Measurements from ENCODE around the gene MRPS27.

Gene MRPS27

DNA sequence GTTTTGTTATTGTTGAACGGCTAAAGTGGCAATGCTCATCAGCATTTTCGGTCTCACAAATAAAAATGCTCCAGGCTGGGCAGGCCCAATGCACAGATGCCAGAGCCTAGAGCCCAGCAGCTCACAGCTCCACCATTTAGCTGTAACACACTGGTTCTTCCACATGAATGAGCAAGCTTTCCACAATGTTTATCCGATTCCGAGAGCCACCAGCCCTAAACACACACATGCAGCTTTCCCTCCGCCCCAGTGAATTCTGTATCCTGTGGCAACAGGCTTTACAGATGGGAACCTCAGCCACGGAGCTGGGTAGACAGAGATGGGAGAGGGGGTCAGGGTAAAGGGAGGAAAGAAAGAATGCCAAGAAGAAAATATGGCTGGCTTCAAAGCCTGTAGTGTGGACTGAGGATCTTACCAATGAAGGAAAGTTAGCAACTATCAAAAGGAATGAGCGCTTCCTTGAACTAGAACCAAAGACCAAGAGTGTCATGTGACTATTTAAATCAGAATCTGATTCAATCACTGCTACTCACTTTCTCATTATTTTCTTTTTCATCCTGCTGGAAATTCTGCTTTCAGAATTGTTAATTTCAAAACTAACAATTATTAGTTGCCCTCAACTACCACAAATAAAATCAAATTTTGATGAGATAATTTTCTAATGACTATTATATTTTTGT, 77.1 kb downstream of the MRPS27 start:
- TF ChIP-seq POLR2AphosphoS5 (IDR thresholded peaks at IDR 0.05; ENCODE audit: low read depth, low read length) (no peak), SIN3A (IDR thresholded peaks at IDR 0.05; ENCODE audit: borderline replicate concordance, insufficient read depth, low read length) (no peak), TAF1 (IDR thresholded peaks at IDR 0.05; ENCODE audit: borderline replicate concordance, insufficient read depth, low read length) (no peak), FOXP2 (optimal IDR thresholded peaks at IDR 0.05; ENCODE audit: borderline replicate concordance, extremely low read depth, extremely low read length, insufficient read depth) (no peak)
- TF ChIP-seq, protein P1, sequence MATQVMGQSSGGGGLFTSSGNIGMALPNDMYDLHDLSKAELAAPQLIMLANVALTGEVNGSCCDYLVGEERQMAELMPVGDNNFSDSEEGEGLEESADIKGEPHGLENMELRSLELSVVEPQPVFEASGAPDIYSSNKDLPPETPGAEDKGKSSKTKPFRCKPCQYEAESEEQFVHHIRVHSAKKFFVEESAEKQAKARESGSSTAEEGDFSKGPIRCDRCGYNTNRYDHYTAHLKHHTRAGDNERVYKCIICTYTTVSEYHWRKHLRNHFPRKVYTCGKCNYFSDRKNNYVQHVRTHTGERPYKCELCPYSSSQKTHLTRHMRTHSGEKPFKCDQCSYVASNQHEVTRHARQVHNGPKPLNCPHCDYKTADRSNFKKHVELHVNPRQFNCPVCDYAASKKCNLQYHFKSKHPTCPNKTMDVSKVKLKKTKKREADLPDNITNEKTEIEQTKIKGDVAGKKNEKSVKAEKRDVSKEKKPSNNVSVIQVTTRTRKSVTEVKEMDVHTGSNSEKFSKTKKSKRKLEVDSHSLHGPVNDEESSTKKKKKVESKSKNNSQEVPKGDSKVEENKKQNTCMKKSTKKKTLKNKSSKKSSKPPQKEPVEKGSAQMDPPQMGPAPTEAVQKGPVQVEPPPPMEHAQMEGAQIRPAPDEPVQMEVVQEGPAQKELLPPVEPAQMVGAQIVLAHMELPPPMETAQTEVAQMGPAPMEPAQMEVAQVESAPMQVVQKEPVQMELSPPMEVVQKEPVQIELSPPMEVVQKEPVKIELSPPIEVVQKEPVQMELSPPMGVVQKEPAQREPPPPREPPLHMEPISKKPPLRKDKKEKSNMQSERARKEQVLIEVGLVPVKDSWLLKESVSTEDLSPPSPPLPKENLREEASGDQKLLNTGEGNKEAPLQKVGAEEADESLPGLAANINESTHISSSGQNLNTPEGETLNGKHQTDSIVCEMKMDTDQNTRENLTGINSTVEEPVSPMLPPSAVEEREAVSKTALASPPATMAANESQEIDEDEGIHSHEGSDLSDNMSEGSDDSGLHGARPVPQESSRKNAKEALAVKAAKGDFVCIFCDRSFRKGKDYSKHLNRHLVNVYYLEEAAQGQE (IDR thresholded peaks at IDR 0.05; ENCODE audit: insufficient read depth in 1 of 2, low read depth in 2 of 2, low read length in 2 of 2): no peak

DNA sequence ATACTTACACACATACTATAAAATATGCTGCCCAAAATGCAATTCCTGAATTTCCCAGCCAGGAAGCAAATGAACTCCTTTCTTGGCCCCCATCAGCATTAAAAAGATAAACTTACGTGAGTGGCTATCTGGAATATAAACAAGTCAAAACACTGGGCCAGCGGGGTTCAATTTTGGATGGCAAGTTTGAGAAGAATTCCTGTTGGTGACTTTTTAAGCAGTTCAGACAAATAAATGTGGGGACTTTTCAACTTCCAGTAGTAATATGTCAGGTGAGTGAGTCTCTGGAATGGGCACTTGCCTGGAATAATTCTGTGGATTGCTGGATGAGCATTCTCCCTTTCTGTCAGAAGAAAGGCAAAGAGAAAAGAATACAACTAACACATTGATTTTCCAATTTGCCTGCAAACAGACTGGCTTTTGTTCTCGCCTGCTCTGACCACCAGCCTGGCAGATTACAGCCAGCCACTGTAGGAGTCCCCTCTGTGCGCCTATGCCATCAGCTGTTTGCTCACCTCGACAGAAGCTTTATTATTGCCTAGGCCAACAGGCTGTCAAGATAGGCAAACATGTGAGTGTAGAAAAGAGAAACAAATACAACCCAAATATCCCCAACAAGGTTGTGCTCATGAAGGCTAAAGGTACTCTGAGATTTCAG, 78.6 kb downstream of the MRPS27 start:
- TF ChIP-seq, protein P1 (IDR thresholded peaks at IDR 0.05; ENCODE audit: insufficient read depth in 1 of 2, low read depth in 2 of 2, low read length in 2 of 2): no peak
- no peak for TF ChIP-seq TAF1 (IDR thresholded peaks at IDR 0.05; ENCODE audit: borderline replicate concordance, insufficient read depth, low read length)
- TF ChIP-seq FOXP2 (optimal IDR thresholded peaks at IDR 0.05; ENCODE audit: borderline replicate concordance, extremely low read depth, extremely low read length, insufficient read depth): no peak
- no peak for TF ChIP-seq SIN3A (IDR thresholded peaks at IDR 0.05; ENCODE audit: borderline replicate concordance, insufficient read depth, low read length)
- no peak for TF ChIP-seq POLR2AphosphoS5 (IDR thresholded peaks at IDR 0.05; ENCODE audit: low read depth, low read length)

DNA sequence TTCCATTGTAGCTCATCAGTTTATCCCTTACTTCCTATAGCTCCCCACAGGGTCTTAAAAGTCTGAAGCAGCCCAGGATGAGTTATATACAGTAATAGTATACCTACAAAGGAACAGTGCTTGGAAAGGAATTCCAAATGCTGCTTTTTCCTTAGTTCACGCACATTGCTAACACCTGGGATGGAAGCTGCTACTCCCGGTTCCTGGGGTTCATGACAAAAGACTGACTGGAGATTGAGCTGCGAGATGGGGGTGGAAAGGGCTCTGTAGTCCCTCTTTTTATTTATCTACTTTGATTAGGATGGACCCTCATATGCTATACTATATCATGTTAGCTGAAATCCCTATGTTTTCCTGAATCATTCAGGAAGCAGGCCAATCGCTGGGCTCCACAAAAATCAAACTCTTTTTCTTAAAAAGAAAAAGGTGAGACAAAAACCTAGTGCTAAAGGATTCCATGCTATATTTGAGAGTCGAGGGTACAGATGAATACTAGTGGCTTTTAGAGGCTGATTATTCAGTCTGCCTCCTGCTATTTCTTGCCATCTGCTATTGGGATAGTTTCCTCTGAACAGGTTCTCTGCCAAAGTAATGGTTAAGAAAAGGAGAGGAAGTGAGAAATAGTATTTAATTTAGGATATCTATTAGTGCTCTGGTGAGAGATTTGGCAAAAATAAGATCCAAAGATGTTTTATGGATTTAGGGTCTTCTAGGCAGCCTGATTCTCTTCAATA, 81.2 kb downstream of the MRPS27 start:
- no peak for TF ChIP-seq TAF1 (IDR thresholded peaks at IDR 0.05; ENCODE audit: borderline replicate concordance, insufficient read depth, low read length)
- no peak for TF ChIP-seq SIN3A (IDR thresholded peaks at IDR 0.05; ENCODE audit: borderline replicate concordance, insufficient read depth, low read length)
- TF ChIP-seq FOXP2 (optimal IDR thresholded peaks at IDR 0.05; ENCODE audit: borderline replicate concordance, extremely low read depth, extremely low read length, insufficient read depth): no peak
- TF ChIP-seq, protein P1 (IDR thresholded peaks at IDR 0.05; ENCODE audit: insufficient read depth in 1 of 2, low read depth in 2 of 2, low read length in 2 of 2): no peak
- TF ChIP-seq POLR2AphosphoS5 (IDR thresholded peaks at IDR 0.05; ENCODE audit: low read depth, low read length): no peak

DNA sequence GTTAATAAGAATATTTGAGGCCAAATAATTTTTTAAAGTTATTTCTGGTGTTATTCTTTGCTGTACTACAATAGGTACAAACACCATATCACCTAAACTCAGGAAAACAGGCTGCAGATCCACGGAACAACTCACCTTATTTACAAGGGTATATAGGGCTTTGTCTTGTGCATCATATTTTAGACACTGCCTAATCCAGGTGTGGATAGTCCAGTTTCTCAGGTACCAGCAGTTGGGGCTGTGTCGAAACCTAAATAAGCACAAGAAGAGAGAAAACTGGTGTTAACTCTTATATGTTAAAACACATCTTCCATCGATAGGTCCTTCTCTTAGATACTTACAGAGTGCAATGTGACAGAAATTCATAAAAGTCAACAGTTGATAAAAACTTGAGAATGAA, 82.2 kb downstream of the MRPS27 start:
- TF ChIP-seq FOXP2 (optimal IDR thresholded peaks at IDR 0.05; ENCODE audit: borderline replicate concordance, extremely low read depth, extremely low read length, insufficient read depth) (no peak), POLR2AphosphoS5 (IDR thresholded peaks at IDR 0.05; ENCODE audit: low read depth, low read length) (no peak), TAF1 (IDR thresholded peaks at IDR 0.05; ENCODE audit: borderline replicate concordance, insufficient read depth, low read length) (no peak), SIN3A (IDR thresholded peaks at IDR 0.05; ENCODE audit: borderline replicate concordance, insufficient read depth, low read length) (no peak)
- TF ChIP-seq, protein P1 (IDR thresholded peaks at IDR 0.05; ENCODE audit: insufficient read depth in 1 of 2, low read depth in 2 of 2, low read length in 2 of 2): no peak
